ENCODE results near the gene DUOXA1.

The DUOXA1 gene

DNA sequence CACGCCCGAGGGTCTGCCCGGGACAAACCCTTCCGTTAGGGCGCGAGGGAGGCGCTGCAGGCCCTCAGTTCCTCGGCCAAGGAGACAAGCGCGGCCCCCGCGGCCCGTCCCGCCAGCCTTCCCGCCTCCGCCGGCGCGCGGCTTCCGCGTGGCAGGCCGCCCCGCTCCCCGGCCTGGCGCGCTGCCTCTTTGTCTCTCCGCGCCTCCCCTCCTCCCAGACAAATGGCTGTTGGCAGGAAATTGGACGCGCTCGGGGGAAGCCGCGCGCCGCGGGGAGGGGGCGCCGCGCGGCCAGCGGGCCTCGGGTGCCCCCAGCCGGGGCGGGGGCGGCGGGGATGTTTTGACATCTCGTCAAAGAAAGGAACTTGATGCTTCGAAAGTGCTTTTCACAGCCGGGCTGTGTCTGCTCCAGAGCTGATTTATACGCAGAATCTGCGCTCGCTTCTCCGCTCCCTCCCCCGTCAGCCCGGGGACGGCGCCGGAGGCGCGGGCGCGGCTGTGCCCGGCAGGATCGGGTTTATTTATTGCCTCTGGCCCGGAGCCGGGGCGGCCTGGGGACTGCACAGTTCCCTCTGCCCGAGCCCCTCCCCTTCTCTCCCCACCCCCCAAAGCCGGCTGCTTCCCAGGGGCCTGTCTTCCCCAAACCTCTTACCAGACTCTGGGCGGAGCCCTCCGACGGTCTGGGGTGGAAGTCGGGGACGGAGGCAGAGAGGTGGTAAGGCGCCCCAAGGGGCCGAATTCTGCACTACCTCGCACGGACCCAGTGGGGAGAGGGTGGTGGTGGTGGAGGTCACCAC lies 37.4 kb upstream of the DUOXA1 start (continued):
- TF ChIP-seq, protein P1, sequence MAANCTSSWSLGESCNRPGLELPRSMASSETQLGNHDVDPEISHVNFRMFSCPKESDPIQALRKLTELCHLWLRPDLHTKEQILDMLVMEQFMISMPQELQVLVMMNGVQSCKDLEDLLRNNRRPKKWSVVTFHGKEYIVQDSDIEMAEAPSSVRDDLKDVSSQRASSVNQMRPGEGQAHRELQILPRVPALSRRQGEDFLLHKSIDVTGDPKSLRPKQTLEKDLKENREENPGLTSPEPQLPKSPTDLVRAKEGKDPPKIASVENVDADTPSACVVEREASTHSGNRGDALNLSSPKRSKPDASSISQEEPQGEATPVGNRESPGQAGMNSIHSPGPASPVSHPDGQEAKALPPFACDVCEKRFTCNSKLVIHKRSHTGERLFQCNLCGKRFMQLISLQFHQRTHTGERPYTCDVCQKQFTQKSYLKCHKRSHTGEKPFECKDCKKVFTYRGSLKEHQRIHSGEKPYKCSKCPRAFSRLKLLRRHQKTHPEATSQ (tag by site-specific recombination; IDR thresholded peaks at IDR 0.05), result no peak
- TF ChIP-seq ZNF664 (tag by site-specific recombination; IDR thresholded peaks at IDR 0.05) (no peak), ZNF239 (tag by site-specific recombination; IDR thresholded peaks at IDR 0.05) (no peak), ZNF837 (tag by site-specific recombination; IDR thresholded peaks at IDR 0.05) (no peak), ZFHX2 (tag by site-specific recombination; conservative IDR thresholded peaks at IDR 0.05) (no peak; the same call in 1 of the 2 replicates), ZNF843 (tag by site-specific recombination; IDR thresholded peaks at IDR 0.05) (no peak), EGR2 (tag by site-specific recombination; IDR thresholded peaks at IDR 0.05; ENCODE audit: low read depth) (no peak), ZNF521 (tag by site-specific recombination; IDR thresholded peaks at IDR 0.05) (no peak), ZNF121 (tag by site-specific recombination; IDR thresholded peaks at IDR 0.05) (no peak), ZNF658 (tag by site-specific recombination; IDR thresholded peaks at IDR 0.05) (no peak), ZNF112 (tag by site-specific recombination; IDR thresholded peaks at IDR 0.05) (no peak), ZNF530 (tag by site-specific recombination; IDR thresholded peaks at IDR 0.05; ENCODE audit: low read depth) (no peak), KLF1 (tag by site-specific recombination; IDR thresholded peaks at IDR 0.05) (0 out of 2 replicates have a peak, but pooled peaks have one; percentile 12), SP2 (tag by site-specific recombination; IDR thresholded peaks at IDR 0.05) (peak; percentile 34; the same call in 1 of the 2 replicates), ZIC2 (tag by site-specific recombination; IDR thresholded peaks at IDR 0.05) (peak; percentile 24; the same call in 1 of the 2 replicates), ZNF596 (tag by site-specific recombination; IDR thresholded peaks at IDR 0.05) (no peak), ZNF549 (tag by site-specific recombination; IDR thresholded peaks at IDR 0.05) (no peak), MZF1 (tag by site-specific recombination; IDR thresholded peaks at IDR 0.05; ENCODE audit: borderline replicate concordance) (no peak), TCF7L2 (IDR thresholded peaks at IDR 0.05; ENCODE audit: borderline replicate concordance, low read depth, low read length) (no peak)
- TF ChIP-seq, protein P2, sequence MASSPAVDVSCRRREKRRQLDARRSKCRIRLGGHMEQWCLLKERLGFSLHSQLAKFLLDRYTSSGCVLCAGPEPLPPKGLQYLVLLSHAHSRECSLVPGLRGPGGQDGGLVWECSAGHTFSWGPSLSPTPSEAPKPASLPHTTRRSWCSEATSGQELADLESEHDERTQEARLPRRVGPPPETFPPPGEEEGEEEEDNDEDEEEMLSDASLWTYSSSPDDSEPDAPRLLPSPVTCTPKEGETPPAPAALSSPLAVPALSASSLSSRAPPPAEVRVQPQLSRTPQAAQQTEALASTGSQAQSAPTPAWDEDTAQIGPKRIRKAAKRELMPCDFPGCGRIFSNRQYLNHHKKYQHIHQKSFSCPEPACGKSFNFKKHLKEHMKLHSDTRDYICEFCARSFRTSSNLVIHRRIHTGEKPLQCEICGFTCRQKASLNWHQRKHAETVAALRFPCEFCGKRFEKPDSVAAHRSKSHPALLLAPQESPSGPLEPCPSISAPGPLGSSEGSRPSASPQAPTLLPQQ (tag by site-specific recombination; IDR thresholded peaks at IDR 0.05), result 0 out of 2 replicates have a peak, but pooled peaks have one; percentile 18
- TF ChIP-seq, protein P3, sequence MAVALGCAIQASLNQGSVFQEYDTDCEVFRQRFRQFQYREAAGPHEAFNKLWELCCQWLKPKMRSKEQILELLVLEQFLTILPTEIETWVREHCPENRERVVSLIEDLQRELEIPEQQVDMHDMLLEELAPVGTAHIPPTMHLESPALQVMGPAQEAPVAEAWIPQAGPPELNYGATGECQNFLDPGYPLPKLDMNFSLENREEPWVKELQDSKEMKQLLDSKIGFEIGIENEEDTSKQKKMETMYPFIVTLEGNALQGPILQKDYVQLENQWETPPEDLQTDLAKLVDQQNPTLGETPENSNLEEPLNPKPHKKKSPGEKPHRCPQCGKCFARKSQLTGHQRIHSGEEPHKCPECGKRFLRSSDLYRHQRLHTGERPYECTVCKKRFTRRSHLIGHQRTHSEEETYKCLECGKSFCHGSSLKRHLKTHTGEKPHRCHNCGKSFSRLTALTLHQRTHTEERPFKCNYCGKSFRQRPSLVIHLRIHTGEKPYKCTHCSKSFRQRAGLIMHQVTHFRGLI (tag by site-specific recombination; IDR thresholded peaks at IDR 0.05), result no peak
- TF ChIP-seq, protein P4, sequence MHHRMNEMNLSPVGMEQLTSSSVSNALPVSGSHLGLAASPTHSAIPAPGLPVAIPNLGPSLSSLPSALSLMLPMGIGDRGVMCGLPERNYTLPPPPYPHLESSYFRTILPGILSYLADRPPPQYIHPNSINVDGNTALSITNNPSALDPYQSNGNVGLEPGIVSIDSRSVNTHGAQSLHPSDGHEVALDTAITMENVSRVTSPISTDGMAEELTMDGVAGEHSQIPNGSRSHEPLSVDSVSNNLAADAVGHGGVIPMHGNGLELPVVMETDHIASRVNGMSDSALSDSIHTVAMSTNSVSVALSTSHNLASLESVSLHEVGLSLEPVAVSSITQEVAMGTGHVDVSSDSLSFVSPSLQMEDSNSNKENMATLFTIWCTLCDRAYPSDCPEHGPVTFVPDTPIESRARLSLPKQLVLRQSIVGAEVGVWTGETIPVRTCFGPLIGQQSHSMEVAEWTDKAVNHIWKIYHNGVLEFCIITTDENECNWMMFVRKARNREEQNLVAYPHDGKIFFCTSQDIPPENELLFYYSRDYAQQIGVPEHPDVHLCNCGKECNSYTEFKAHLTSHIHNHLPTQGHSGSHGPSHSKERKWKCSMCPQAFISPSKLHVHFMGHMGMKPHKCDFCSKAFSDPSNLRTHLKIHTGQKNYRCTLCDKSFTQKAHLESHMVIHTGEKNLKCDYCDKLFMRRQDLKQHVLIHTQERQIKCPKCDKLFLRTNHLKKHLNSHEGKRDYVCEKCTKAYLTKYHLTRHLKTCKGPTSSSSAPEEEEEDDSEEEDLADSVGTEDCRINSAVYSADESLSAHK (tag by site-specific recombination; IDR thresholded peaks at IDR 0.05), result no peak
- TF ChIP-seq, protein P5, sequence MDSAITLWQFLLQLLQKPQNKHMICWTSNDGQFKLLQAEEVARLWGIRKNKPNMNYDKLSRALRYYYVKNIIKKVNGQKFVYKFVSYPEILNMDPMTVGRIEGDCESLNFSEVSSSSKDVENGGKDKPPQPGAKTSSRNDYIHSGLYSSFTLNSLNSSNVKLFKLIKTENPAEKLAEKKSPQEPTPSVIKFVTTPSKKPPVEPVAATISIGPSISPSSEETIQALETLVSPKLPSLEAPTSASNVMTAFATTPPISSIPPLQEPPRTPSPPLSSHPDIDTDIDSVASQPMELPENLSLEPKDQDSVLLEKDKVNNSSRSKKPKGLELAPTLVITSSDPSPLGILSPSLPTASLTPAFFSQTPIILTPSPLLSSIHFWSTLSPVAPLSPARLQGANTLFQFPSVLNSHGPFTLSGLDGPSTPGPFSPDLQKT (IDR thresholded peaks at IDR 0.05; ENCODE audit: borderline replicate concordance, low read depth, low read length), result no peak
- TF ChIP-seq, protein P6, sequence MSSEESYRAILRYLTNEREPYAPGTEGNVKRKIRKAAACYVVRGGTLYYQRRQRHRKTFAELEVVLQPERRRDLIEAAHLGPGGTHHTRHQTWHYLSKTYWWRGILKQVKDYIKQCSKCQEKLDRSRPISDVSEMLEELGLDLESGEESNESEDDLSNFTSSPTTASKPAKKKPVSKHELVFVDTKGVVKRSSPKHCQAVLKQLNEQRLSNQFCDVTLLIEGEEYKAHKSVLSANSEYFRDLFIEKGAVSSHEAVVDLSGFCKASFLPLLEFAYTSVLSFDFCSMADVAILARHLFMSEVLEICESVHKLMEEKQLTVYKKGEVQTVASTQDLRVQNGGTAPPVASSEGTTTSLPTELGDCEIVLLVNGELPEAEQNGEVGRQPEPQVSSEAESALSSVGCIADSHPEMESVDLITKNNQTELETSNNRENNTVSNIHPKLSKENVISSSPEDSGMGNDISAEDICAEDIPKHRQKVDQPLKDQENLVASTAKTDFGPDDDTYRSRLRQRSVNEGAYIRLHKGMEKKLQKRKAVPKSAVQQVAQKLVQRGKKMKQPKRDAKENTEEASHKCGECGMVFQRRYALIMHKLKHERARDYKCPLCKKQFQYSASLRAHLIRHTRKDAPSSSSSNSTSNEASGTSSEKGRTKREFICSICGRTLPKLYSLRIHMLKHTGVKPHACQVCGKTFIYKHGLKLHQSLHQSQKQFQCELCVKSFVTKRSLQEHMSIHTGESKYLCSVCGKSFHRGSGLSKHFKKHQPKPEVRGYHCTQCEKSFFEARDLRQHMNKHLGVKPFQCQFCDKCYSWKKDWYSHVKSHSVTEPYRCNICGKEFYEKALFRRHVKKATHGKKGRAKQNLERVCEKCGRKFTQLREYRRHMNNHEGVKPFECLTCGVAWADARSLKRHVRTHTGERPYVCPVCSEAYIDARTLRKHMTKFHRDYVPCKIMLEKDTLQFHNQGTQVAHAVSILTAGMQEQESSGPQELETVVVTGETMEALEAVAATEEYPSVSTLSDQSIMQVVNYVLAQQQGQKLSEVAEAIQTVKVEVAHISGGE (tag by site-specific recombination; conservative IDR thresholded peaks at IDR 0.05; ENCODE audit: low read depth), result no peak

Data from HEK293 (cell line).